RWPE2 (cell line): ENCODE results near the gene MEOX2.

Source experiments
- ATAC-seq: fragments of 200-7000 bp; cut with Tn5 transposase; 3 replicates; pipeline ENCODE4 v1.9.1; 2021; ENCODE audit warnings: low read depth
- DNase-seq: peaks from one replicate; pipeline ENCODE4 v3.0.0-alpha.2; 2020; ENCODE audit warnings: low spot score
- H3K27ac ChIP-seq: fragments of 450-650 bp; 2 replicates; pipeline ENCODE4 v1.5.1; 2017; ENCODE audit warnings: mild to moderate bottlenecking; ENCODE audit not compliant: poor library complexity, severe bottlenecking
- H3K27me3 ChIP-seq: fragments of 250-450 bp; sonication (Bioruptor Pico); 2 replicates; pipeline ENCODE4 v1.5.1; 2021; ENCODE audit warnings: mild to moderate bottlenecking, moderate library complexity; ENCODE audit not compliant: insufficient read depth, poor library complexity, severe bottlenecking
- H3K36me3 ChIP-seq: fragments of 250-450 bp; sonication (Bioruptor Pico); 2 replicates; pipeline ENCODE4 v1.5.1; 2020; ENCODE audit warnings: low read depth, mild to moderate bottlenecking, moderate library complexity
- H3K4me1 ChIP-seq: fragments of 250-450 bp; sonication (Bioruptor Pico); 2 replicates; pipeline ENCODE4 v1.5.1; 2021; ENCODE audit warnings: mild to moderate bottlenecking, moderate library complexity; ENCODE audit not compliant: insufficient read depth, poor library complexity, severe bottlenecking
- H3K4me3 ChIP-seq: fragments of 250-450 bp; sonication (Bioruptor Pico); 2 replicates; pipeline ENCODE4 v1.5.1; 2021; ENCODE audit warnings: mild to moderate bottlenecking, moderate library complexity; ENCODE audit not compliant: severe bottlenecking
- H3K9me3 ChIP-seq: fragments of 250-450 bp; sonication (Bioruptor Pico); 2 replicates; pipeline ENCODE4 v1.5.1; 2021; ENCODE audit warnings: mild to moderate bottlenecking, moderate library complexity; ENCODE audit not compliant: severe bottlenecking
- TF ChIP-seq, protein P1 (sequence below): fragments of 450-650 bp; IDR thresholded peaks from one replicate; pipeline ENCODE4 v1.5.1; 2017; ENCODE audit warnings: mild to moderate bottlenecking, moderate library complexity; ENCODE audit not compliant: poor library complexity, severe bottlenecking

Gene MEOX2

DNA sequence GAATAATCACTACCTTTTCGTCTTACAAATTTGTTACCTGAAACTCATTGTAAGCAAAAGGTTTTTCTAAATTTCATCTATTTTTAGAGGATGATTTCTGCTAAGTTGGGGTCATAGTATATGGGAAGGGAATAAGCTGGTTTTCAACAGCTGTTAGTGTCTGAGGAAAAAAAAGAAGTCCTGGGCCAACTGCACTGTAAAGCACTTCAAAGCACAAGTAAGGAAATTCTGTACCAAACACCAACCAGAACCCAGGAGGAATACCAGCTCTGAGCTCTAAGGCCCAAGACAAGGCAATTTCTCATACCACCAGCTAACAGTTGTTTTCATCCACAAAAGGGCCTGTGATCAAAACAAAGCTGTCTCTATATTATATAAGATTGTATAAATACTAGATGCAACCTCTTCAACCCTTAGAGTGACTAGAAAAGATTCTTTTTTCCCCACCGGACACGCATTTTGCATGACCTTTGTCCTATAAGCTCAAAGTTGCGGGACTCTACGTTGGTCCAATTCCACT, 6.1 kb upstream of the MEOX2 start:
- no peaks in the 10 kb centered on the region for H3K4me1 ChIP-seq
- TF ChIP-seq, protein P1, sequence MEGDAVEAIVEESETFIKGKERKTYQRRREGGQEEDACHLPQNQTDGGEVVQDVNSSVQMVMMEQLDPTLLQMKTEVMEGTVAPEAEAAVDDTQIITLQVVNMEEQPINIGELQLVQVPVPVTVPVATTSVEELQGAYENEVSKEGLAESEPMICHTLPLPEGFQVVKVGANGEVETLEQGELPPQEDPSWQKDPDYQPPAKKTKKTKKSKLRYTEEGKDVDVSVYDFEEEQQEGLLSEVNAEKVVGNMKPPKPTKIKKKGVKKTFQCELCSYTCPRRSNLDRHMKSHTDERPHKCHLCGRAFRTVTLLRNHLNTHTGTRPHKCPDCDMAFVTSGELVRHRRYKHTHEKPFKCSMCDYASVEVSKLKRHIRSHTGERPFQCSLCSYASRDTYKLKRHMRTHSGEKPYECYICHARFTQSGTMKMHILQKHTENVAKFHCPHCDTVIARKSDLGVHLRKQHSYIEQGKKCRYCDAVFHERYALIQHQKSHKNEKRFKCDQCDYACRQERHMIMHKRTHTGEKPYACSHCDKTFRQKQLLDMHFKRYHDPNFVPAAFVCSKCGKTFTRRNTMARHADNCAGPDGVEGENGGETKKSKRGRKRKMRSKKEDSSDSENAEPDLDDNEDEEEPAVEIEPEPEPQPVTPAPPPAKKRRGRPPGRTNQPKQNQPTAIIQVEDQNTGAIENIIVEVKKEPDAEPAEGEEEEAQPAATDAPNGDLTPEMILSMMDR = no peak
- no peak overlapping the region for H3K27ac ChIP-seq
- no peaks in the 10 kb centered on the region for H3K9me3 ChIP-seq
- DNase-seq = no peak
- H3K27me3 ChIP-seq = peaks cover 42% of the 10 kb centered on the region
- no peaks in the 10 kb centered on the region for H3K36me3 ChIP-seq
- H3K4me3 ChIP-seq = no peak overlapping the region
- ATAC-seq = no peak

DNA sequence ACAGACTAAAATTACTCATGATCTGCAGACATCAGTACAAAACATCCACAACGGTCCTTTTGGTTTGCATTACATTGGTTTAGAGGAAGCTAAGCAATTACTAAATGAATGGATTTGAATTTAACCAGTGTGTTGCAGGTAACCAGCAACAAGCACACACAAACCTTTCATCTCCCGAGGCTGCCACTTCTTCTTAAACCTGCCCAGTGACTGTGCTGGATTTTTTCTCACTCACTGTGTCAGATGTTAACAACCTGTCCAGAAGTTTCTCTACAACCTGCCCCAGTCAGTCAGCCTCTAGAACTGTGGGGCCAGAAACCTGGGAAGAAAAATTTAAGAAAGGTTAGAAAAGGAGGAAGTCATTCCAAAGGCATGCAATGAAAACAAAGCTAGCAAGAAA, 2.4 kb upstream of the MEOX2 start:
- Histone ChIP-seq H3K4me1 (no peaks in the 10 kb centered on the region), H3K9me3 (no peaks in the 10 kb centered on the region), H3K27me3 (peaks cover 78% of the 10 kb centered on the region), H3K4me3 (no peak overlapping the region), H3K36me3 (no peaks in the 10 kb centered on the region), H3K27ac (no peak overlapping the region)
- DNase-seq (no peak), ATAC-seq (no peak)
- TF ChIP-seq, protein P1 = no peak

DNA sequence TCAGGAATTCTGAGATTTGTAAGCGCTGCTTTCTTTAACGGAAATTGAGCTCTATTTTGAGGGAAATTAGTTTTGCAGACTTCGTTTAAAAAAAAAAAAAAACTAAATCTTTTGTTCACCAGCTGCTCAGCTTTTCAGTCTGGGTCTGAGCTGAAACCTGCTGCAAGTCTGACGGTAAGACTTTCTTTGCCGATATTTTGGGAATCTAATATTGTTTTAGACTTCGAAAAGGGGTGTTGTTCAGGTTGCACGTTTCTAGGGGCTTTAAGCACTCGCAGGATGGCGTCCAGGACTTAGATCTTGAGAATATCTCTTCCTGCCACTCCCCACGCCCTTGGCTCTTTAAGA, 1.8 kb upstream of the MEOX2 start:
- no peak overlapping the region for H3K4me3 ChIP-seq
- TF ChIP-seq, protein P1 = no peak
- H3K36me3 ChIP-seq = no peaks in the 10 kb centered on the region
- H3K9me3 ChIP-seq = no peaks in the 10 kb centered on the region
- no peak for DNase-seq
- no peak for ATAC-seq
- no peak overlapping the region for H3K27ac ChIP-seq
- no peaks in the 10 kb centered on the region for H3K4me1 ChIP-seq
- H3K27me3 ChIP-seq = peaks cover 85% of the 10 kb centered on the region

DNA sequence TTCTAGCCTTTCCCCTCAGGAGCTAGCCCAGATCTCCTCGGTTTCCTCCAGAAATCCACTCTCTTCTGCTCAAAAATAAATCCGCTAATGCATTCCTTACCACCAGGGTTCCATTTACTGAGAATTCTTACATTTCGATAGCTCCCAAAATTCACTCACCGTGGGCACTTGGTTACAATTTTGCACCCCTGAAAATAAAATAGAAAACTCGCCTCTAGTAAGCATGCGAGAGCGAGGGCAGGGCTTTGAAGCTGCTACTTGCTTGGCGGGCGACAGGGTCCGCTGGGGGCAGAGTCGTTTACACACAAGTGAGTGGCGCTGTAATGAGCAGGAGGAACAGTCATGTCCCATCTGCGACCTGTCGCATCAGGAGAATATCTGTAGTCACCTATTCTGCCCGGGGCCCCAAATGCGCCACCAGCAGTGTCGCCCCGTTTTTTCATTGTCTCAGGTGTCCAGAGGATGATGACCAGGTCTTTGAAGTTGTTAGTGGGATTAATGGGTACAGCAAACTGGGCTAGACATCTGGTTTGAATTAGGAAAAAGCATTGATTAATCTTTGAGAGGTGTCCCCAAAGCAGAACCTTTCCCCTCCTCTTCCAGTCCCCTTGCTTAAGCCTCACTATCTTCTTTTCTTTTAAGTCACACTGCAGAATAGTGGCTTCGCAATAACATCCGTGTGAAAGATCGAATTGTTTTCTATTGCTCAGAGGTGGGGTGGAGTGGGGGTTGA, 1.2 kb upstream of the MEOX2 start:
- H3K4me1 ChIP-seq = no peaks in the 10 kb centered on the region
- H3K36me3 ChIP-seq = no peaks in the 10 kb centered on the region
- H3K4me3 ChIP-seq = no peak overlapping the region
- TF ChIP-seq, protein P1 = no peak
- H3K27ac ChIP-seq = no peak overlapping the region
- ATAC-seq (no peak), DNase-seq (no peak)
- H3K9me3 ChIP-seq = no peaks in the 10 kb centered on the region
- H3K27me3 ChIP-seq = peaks cover 90% of the 10 kb centered on the region

DNA sequence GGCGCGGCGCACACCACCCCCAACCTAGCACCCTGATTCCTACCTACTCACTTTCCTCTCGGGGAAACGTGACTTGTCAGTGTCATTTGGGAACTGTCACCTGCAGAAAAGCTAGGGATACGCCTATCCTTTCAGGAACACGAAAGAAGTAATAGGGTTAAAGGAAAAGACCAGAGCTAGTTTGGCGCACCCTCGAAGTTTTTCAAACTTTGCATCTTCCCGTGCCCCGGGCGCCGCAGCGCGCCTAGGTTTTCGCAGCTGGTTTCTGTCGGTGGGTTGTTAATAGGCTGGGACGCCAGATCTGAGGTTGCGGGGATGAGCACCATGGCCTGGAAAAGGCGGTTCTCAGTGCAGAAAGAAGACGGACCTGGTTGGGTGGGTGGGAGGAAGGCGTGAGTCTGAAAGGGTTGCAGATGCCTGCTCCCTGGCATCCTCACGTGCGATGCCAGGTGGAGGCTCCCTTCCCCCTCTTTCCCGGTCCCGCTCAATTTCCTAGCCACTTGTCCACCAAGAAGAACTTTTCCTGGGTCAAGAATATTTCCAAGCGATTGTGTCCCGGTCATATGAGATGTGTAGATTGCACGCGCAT, 568 bp upstream of the MEOX2 start:
- H3K4me3 ChIP-seq = no peak overlapping the region
- ATAC-seq = no peak
- no peaks in the 10 kb centered on the region for H3K4me1 ChIP-seq
- TF ChIP-seq, protein P1 = no peak
- H3K9me3 ChIP-seq = no peaks in the 10 kb centered on the region
- H3K27me3 ChIP-seq = peaks cover 97% of the 10 kb centered on the region
- DNase-seq = no peak
- H3K36me3 ChIP-seq = no peaks in the 10 kb centered on the region
- H3K27ac ChIP-seq = no peak overlapping the region
